Osteocyte (in vitro differentiated cells): ENCODE data around the gene XRCC6. TPM values are rescaled to one million over a fixed set of nuclear protein-coding genes. Genes with fewer than 3 reads are reported as not detected.
"Not testable (repeated sequence)": the region's sequence is repeated elsewhere in the genome, so short reads cannot be mapped to it uniquely, and the experiment has no call there.

Experiments used
- DNase-seq: peaks from one replicate; pipeline ENCODE4 v3.0.0; 2021; ENCODE audit warnings: mixed read lengths; ENCODE audit not compliant: unreplicated experiment; ENCODE audit errors: extremely low spot score
- H3K27ac Mint-ChIP-seq: one replicate; pipeline ENCODE4 v1.8.0; 2021; ENCODE audit warnings: mild to moderate bottlenecking, mixed read lengths; ENCODE audit not compliant: unreplicated experiment
- H3K27me3 Mint-ChIP-seq: one replicate; pipeline ENCODE4 v1.8.0; 2021; ENCODE audit warnings: mixed read lengths; ENCODE audit not compliant: unreplicated experiment
- H3K36me3 Mint-ChIP-seq: one replicate; pipeline ENCODE4 v1.8.0; 2021; ENCODE audit warnings: mixed read lengths; ENCODE audit not compliant: unreplicated experiment
- H3K4me1 Mint-ChIP-seq: one replicate; pipeline ENCODE4 v1.8.0; 2021; ENCODE audit warnings: mixed read lengths; ENCODE audit not compliant: unreplicated experiment
- H3K4me3 Mint-ChIP-seq: one replicate; pipeline ENCODE4 v1.8.0; 2021; ENCODE audit warnings: mild to moderate bottlenecking, moderate library complexity, mixed read lengths; ENCODE audit not compliant: unreplicated experiment
- H3K9me3 Mint-ChIP-seq: one replicate; pipeline ENCODE4 v1.8.0; 2021; ENCODE audit warnings: mixed read lengths; ENCODE audit not compliant: unreplicated experiment
- CTCF ChIP-seq: fragments of 200-600 bp; sonication (generic); IDR thresholded peaks from 2 replicates; pipeline ENCODE4 v1.5.0; 2021; ENCODE audit warnings: antibody characterized with exemption, mild to moderate bottlenecking, moderate library complexity
- total RNA-seq: library from RNA; stranded (reverse); gene quantifications from 2 replicates; pipeline ENCODE4 v1.2.1, GENCODE V29; 2021

XRCC6 gene
- total RNA-seq, 1 donor from 2014 or later, result 211 TPM

- no peaks in the 10 kb centered on the region for H3K27me3 Mint-ChIP-seq
- TF ChIP-seq CTCF, result no peak
- no peaks in the 10 kb centered on the region for H3K9me3 Mint-ChIP-seq
- H3K4me1 Mint-ChIP-seq, result peaks cover 33% of the 10 kb centered on the region
- peaks cover 6% of the 10 kb centered on the region for H3K36me3 Mint-ChIP-seq
- DNase-seq, result no peak
- H3K27ac Mint-ChIP-seq, result peak overlapping the region; percentile 96
- H3K4me3 Mint-ChIP-seq, result peak overlapping the region; percentile 95
Observed at GRCh38 chr22:41683616-41684015, 62.5 kb downstream of the XRCC6 start.

GRCh38 chr22:41684194-41684593 lies 63.1 kb downstream of the XRCC6 start:
- Mint-ChIP-seq H3K4me3 (no peak overlapping the region), H3K27ac (peak overlapping the region; percentile 70), H3K27me3 (no peaks in the 10 kb centered on the region), H3K4me1 (peaks cover 37% of the 10 kb centered on the region), H3K9me3 (no peaks in the 10 kb centered on the region), H3K36me3 (peaks cover 4% of the 10 kb centered on the region)
- no peak for TF ChIP-seq CTCF
- DNase-seq, result no peak

- not testable (repeated sequence) for H3K27me3 Mint-ChIP-seq, H3K27ac Mint-ChIP-seq, H3K36me3 Mint-ChIP-seq, H3K9me3 Mint-ChIP-seq, DNase-seq
- Mint-ChIP-seq H3K4me1 (peaks cover 40% of the 10 kb centered on the region), H3K4me3 (peak overlapping the region; percentile 97)
Observed at GRCh38 chr22:41686890-41687289, 65.8 kb downstream of the XRCC6 start.

GRCh38 chr22:41687901-41688364 lies 66.8 kb downstream of the XRCC6 start:
- H3K9me3 Mint-ChIP-seq, result no peaks in the 10 kb centered on the region
- no peaks in the 10 kb centered on the region for H3K36me3 Mint-ChIP-seq
- DNase-seq, result no peak
- H3K4me1 Mint-ChIP-seq, result peaks cover 36% of the 10 kb centered on the region
- peak overlapping the region; percentile 98 for H3K27ac Mint-ChIP-seq
- H3K4me3 Mint-ChIP-seq, result peak overlapping the region; percentile 97
- no peaks in the 10 kb centered on the region for H3K27me3 Mint-ChIP-seq
- TF ChIP-seq CTCF, result no peak

GRCh38 chr22:41688365-41689211 lies 67.5 kb downstream of the XRCC6 start, which contains the start of gene SNU13:
TSS of gene SNU13 (minus strand) at chr22:41688867. CDS start at chr22:41688796, 71 bp downstream.
- peak within 1 kb of the TSS; percentile 98 for H3K27ac Mint-ChIP-seq
- H3K4me1 Mint-ChIP-seq, result peaks cover 30% of the 10 kb centered on the region
- no peaks in the 10 kb centered on the region for H3K9me3 Mint-ChIP-seq
- H3K4me3 Mint-ChIP-seq, result peak within 1 kb of the TSS; percentile 97
- H3K36me3 Mint-ChIP-seq, result no peaks in the 10 kb centered on the region
- no peaks in the 10 kb centered on the region for H3K27me3 Mint-ChIP-seq
- no peak for TF ChIP-seq CTCF
- peak; percentile 95 for DNase-seq
